ENCODE data around the gene ADAM17. TPM values are rescaled to one million over a fixed set of nuclear protein-coding genes. Genes with fewer than 3 reads are reported as not detected.

The ADAM17 gene
- total and polyA plus RNA-seq, 9 of the 15 experiments (the other 6 are each of a cell fraction or from before 2014, with no cell fraction given), result 5.8 to 30.0 (median 19.0) TPM

GRCh38 chr2:9451231-9451630, 104.4 kb downstream of the ADAM17 start (continued):
- TF ChIP-seq ZMIZ1 (IDR thresholded peaks at IDR 0.05; ENCODE audit: low read depth in 2 of 2, low read length in 2 of 2) (no peak), SREBF2 (CRISPR knock-in tag; IDR thresholded peaks at IDR 0.05) (no peak), ZFP1 (CRISPR knock-in tag; IDR thresholded peaks at IDR 0.05) (no peak), PYGO2 (tag; IDR thresholded peaks at IDR 0.05) (no peak), NBN (IDR thresholded peaks at IDR 0.05; ENCODE audit: low read depth) (no peak), ZBTB11 (CRISPR knock-in tag; IDR thresholded peaks at IDR 0.05) (no peak), CBX5 (IDR thresholded peaks at IDR 0.05; ENCODE audit: borderline replicate concordance, low read depth) (no peak), ZNF512 (tag; IDR thresholded peaks at IDR 0.05) (no peak), HNRNPL (IDR thresholded peaks at IDR 0.05; ENCODE audit: low read depth, low read length) (no peak), BCOR (IDR thresholded peaks at IDR 0.05) (no peak)
